ENCODE measurements around the gene PDE4A.

PDE4A gene

GRCh38 chr19:10500247-10500592 lies 79.9 kb downstream of the PDE4A start:
- Mint-ChIP-seq H3K27ac (peak overlapping the region; percentile 75), H3K27me3 (no peaks in the 10 kb centered on the region), H3K4me3 (peak overlapping the region; percentile 67), H3K9me3 (no peaks in the 10 kb centered on the region), H3K4me1 (ENCODE audit: low read depth) (peaks cover 36% of the 10 kb centered on the region), H3K36me3 (ENCODE audit: low read depth) (peaks cover 31% of the 10 kb centered on the region)

- Mint-ChIP-seq H3K27me3 (no peaks in the 10 kb centered on the region), H3K4me1 (ENCODE audit: low read depth) (peaks cover 41% of the 10 kb centered on the region), H3K27ac (peak overlapping the region; percentile 96), H3K9me3 (no peaks in the 10 kb centered on the region), H3K36me3 (ENCODE audit: low read depth) (peaks cover 30% of the 10 kb centered on the region), H3K4me3 (peak overlapping the region; percentile 96)
Measured at GRCh38 chr19:10501971-10502523, 81.7 kb downstream of the PDE4A start.

GRCh38 chr19:10502524-10503001 lies 82.2 kb downstream of the PDE4A start:
- Mint-ChIP-seq H3K9me3 (no peaks in the 10 kb centered on the region), H3K36me3 (ENCODE audit: low read depth) (peaks cover 26% of the 10 kb centered on the region), H3K4me3 (peak overlapping the region; percentile 96), H3K27ac (peak overlapping the region; percentile 96), H3K4me1 (ENCODE audit: low read depth) (peaks cover 37% of the 10 kb centered on the region), H3K27me3 (no peaks in the 10 kb centered on the region)

GRCh38 chr19:10503002-10503789 lies 82.9 kb downstream of the PDE4A start, which contains the start of gene KEAP1:
Gene KEAP1, minus strand, starts transcription at chr19:10503356. Its CDS starts 3,323 bp downstream, at chr19:10500033.
- H3K4me1 Mint-ChIP-seq (ENCODE audit: low read depth), result peaks cover 36% of the 10 kb centered on the region
- H3K36me3 Mint-ChIP-seq (ENCODE audit: low read depth), result peaks cover 26% of the 10 kb centered on the region
- no peaks in the 10 kb centered on the region for H3K27me3 Mint-ChIP-seq

GRCh38 chr19:10505583-10506229 lies 85.4 kb downstream of the PDE4A start:
- Mint-ChIP-seq H3K27ac (no peak overlapping the region), H3K27me3 (no peaks in the 10 kb centered on the region), H3K36me3 (ENCODE audit: low read depth) (peaks cover 9% of the 10 kb centered on the region), H3K4me3 (no peak overlapping the region), H3K9me3 (no peaks in the 10 kb centered on the region), H3K4me1 (ENCODE audit: low read depth) (peaks cover 31% of the 10 kb centered on the region)

More at GRCh38 chr19:10503002-10503789, 82.9 kb downstream of the PDE4A start, which contains the start of gene KEAP1:
- Mint-ChIP-seq H3K9me3 (no peaks in the 10 kb centered on the region), H3K4me3 (peak within 1 kb of the TSS; percentile 96), H3K27ac (peak within 1 kb of the TSS; percentile 96)

- H3K36me3 Mint-ChIP-seq (ENCODE audit: low read depth), result no peaks in the 10 kb centered on the region
Measured at GRCh38 chr19:10508036-10508435, 87.7 kb downstream of the PDE4A start.

GRCh38 chr19:10508707-10509106 lies 88.4 kb downstream of the PDE4A start:
- Mint-ChIP-seq H3K9me3 (no peaks in the 10 kb centered on the region), H3K27ac (no peak overlapping the region), H3K27me3 (peaks cover 12% of the 10 kb centered on the region), H3K4me3 (peak overlapping the region; percentile 14), H3K36me3 (ENCODE audit: low read depth) (no peaks in the 10 kb centered on the region), H3K4me1 (ENCODE audit: low read depth) (peaks cover 24% of the 10 kb centered on the region)

More at GRCh38 chr19:10508036-10508435, 87.7 kb downstream of the PDE4A start:
- no peaks in the 10 kb centered on the region for H3K9me3 Mint-ChIP-seq
- H3K27ac Mint-ChIP-seq, result no peak overlapping the region
- H3K27me3 Mint-ChIP-seq, result peaks cover 5% of the 10 kb centered on the region
- no peak overlapping the region for H3K4me3 Mint-ChIP-seq
- peaks cover 22% of the 10 kb centered on the region for H3K4me1 Mint-ChIP-seq (ENCODE audit: low read depth)

- Mint-ChIP-seq H3K4me3 (no peak overlapping the region), H3K27ac (no peak overlapping the region), H3K4me1 (ENCODE audit: low read depth) (peaks cover 28% of the 10 kb centered on the region), H3K27me3 (peaks cover 26% of the 10 kb centered on the region), H3K9me3 (no peaks in the 10 kb centered on the region), H3K36me3 (ENCODE audit: low read depth) (no peaks in the 10 kb centered on the region)
Measured at GRCh38 chr19:10510301-10510802, 90.0 kb downstream of the PDE4A start.

GRCh38 chr19:10513223-10513622 lies 92.9 kb downstream of the PDE4A start:
- H3K9me3 Mint-ChIP-seq, result no peaks in the 10 kb centered on the region
- H3K27me3 Mint-ChIP-seq, result peaks cover 45% of the 10 kb centered on the region
- H3K27ac Mint-ChIP-seq, result no peak overlapping the region
- H3K4me1 Mint-ChIP-seq (ENCODE audit: low read depth), result peaks cover 35% of the 10 kb centered on the region
- H3K36me3 Mint-ChIP-seq (ENCODE audit: low read depth), result no peaks in the 10 kb centered on the region
- peak overlapping the region; percentile 30 for H3K4me3 Mint-ChIP-seq

GRCh38 chr19:10514211-10515145 lies 94.1 kb downstream of the PDE4A start:
- Mint-ChIP-seq H3K36me3 (ENCODE audit: low read depth) (no peaks in the 10 kb centered on the region), H3K4me1 (ENCODE audit: low read depth) (peaks cover 39% of the 10 kb centered on the region), H3K9me3 (no peaks in the 10 kb centered on the region), H3K4me3 (peak overlapping the region; percentile 73), H3K27me3 (peaks cover 57% of the 10 kb centered on the region), H3K27ac (no peak overlapping the region)

GRCh38 chr19:10516064-10516385 lies 95.7 kb downstream of the PDE4A start:
- H3K4me3 Mint-ChIP-seq, result peak overlapping the region; percentile 75
- H3K27me3 Mint-ChIP-seq, result peaks cover 63% of the 10 kb centered on the region

GRCh38 chr19:10516671-10517286 lies 96.4 kb downstream of the PDE4A start:
- Mint-ChIP-seq H3K4me3 (peak overlapping the region; percentile 75), H3K9me3 (no peaks in the 10 kb centered on the region), H3K27me3 (peaks cover 63% of the 10 kb centered on the region), H3K27ac (no peak overlapping the region), H3K36me3 (ENCODE audit: low read depth) (no peaks in the 10 kb centered on the region), H3K4me1 (ENCODE audit: low read depth) (peaks cover 39% of the 10 kb centered on the region)

More at GRCh38 chr19:10516064-10516385, 95.7 kb downstream of the PDE4A start:
- no peaks in the 10 kb centered on the region for H3K9me3 Mint-ChIP-seq
- H3K27ac Mint-ChIP-seq, result no peak overlapping the region
- no peaks in the 10 kb centered on the region for H3K36me3 Mint-ChIP-seq (ENCODE audit: low read depth)
- peaks cover 39% of the 10 kb centered on the region for H3K4me1 Mint-ChIP-seq (ENCODE audit: low read depth)

- Mint-ChIP-seq H3K9me3 (no peaks in the 10 kb centered on the region), H3K4me3 (peak within 1 kb of the TSS; percentile 75), H3K27ac (no peak within 1 kb of the TSS), H3K4me1 (ENCODE audit: low read depth) (peaks cover 39% of the 10 kb centered on the region), H3K36me3 (ENCODE audit: low read depth) (no peaks in the 10 kb centered on the region), H3K27me3 (peaks cover 63% of the 10 kb centered on the region)
Measured at GRCh38 chr19:10517361-10517759, 97.0 kb downstream of the PDE4A start, which contains the start of gene S1PR5. Gene S1PR5, minus strand, starts transcription at chr19:10517447. Its CDS starts 2,436 bp downstream, at chr19:10515011.

Measured in stimulated activated naive CD8-positive, alpha-beta T cell treated with anti-CD3 and anti-CD28 coated beads, Interleukin-15, Interleukin-2, amounts not matched to agents 100 ng/mL and 50 ng/mL, for 24 hours (primary cell).